SK-N-SH (cell line): Measurements from ENCODE around the gene PRKACB.
A peak's percentile ranks its signal among the peaks of the same experiment; 100 is the strongest.

Experiments used
- CTCF ChIP-seq: fragments of 200-600 bp; sonication (generic); IDR thresholded peaks from 2 replicates; pipeline ENCODE4 v1.6.1; 2017; ENCODE audit warnings: antibody characterized with exemption, mild to moderate bottlenecking, moderate library complexity
- EP300 ChIP-seq, 2 experiments: IDR thresholded peaks; 2 replicates each; pipeline versions ENCODE4 v1.4.0 to v1.6.1; 2012; ENCODE audit warnings: borderline replicate concordance in 1 of 2, low read depth in 1 of 2, low read length in 1 of 2
- EZH2phosphoT487 ChIP-seq: fragments of 200-600 bp; sonication (generic); IDR thresholded peaks from 2 replicates; pipeline ENCODE4 v1.6.1; 2017; ENCODE audit warnings: low read depth, mixed run types, mild to moderate bottlenecking, antibody characterized with exemption, moderate library complexity, borderline replicate concordance
- GABPA ChIP-seq: IDR thresholded peaks from 2 replicates; pipeline ENCODE4 v1.4.0; 2012; ENCODE audit warnings: low read depth, mild to moderate bottlenecking
- GATA2 ChIP-seq: sonication (generic); formaldehyde crosslinking; IDR thresholded peaks from 2 replicates; pipeline ENCODE4 v1.5.0; 2020; ENCODE audit warnings: mild to moderate bottlenecking, missing genetic modification reagents
- MXI1 ChIP-seq: IDR thresholded peaks from 2 replicates; pipeline ENCODE4 v1.6.1; 2012; ENCODE audit warnings: mild to moderate bottlenecking, low read depth, low read length, improper control_type of control experiment
- NRF1 ChIP-seq: IDR thresholded peaks from 2 replicates; pipeline ENCODE4 v1.6.1; 2012; ENCODE audit warnings: low read depth, mild to moderate bottlenecking, low read length
- POLR2AphosphoS5 ChIP-seq: IDR thresholded peaks from 2 replicates; pipeline ENCODE4 v1.6.1; 2012; ENCODE audit warnings: low read depth, low read length
- RFX5 ChIP-seq: IDR thresholded peaks from 2 replicates; pipeline ENCODE4 v1.6.1; 2012; ENCODE audit warnings: mild to moderate bottlenecking, improper control_type of control experiment, low read length
- TCF12 ChIP-seq: IDR thresholded peaks from 2 replicates; pipeline ENCODE4 v1.4.0; 2012
- TEAD4 ChIP-seq: IDR thresholded peaks from 2 replicates; pipeline ENCODE4 v1.4.0; 2012; ENCODE audit warnings: mild to moderate bottlenecking, borderline replicate concordance; ENCODE audit not compliant: insufficient read depth
- USF2 ChIP-seq: fragments of 150-350 bp; IDR thresholded peaks from 2 replicates; pipeline ENCODE4 v1.6.1; 2017; ENCODE audit warnings: antibody characterized with exemption, low read length, low read depth, borderline replicate concordance
- YY1 ChIP-seq: IDR thresholded peaks from 2 replicates; pipeline ENCODE4 v1.4.0; 2012; ENCODE audit warnings: low read depth, mild to moderate bottlenecking

GRCh38 chr1:84174051-84174556 is 30.0 kb downstream of the PRKACB start:
- TF ChIP-seq CTCF (no peak), POLR2AphosphoS5 (no peak), YY1 (no peak), NRF1 (no peak), USF2 (no peak), EZH2phosphoT487 (no peak), TEAD4 (peak; percentile 65; the same call in 1 of the 2 replicates), EP300 (IDR thresholded peaks at IDR 0.05; ENCODE audit: borderline replicate concordance in 1 of 2, low read depth in 1 of 2, low read length in 1 of 2) (peak in 1 of 2 experiments; percentile 56; a peak in 1 of 4 replicates), MXI1 (no peak), GABPA (no peak), TCF12 (no peak; the same call in 1 of the 2 replicates), GATA2 (no peak), RFX5 (no peak)
